Transverse colon (tissue), 4 donors: ENCODE data around the gene VSNL1. TPM values are rescaled to one million over a fixed set of nuclear protein-coding genes. Genes with fewer than 3 reads are reported as not detected.

Source experiments
- DNase-seq: peaks from one replicate; pipeline ENCODE4 v3.0.0-alpha.2; 2019
- H3K27ac ChIP-seq, 4 donors: fragments of 200-600 bp; sonication (generic); 2 replicates each; pipeline ENCODE4 v1.5.1; 2016 to 2018; ENCODE audit warnings: inconsistent platforms in 4 of 4
- H3K27me3 ChIP-seq: fragments of 200-600 bp; sonication (generic); 2 replicates; pipeline ENCODE4 v1.5.1; 2017; ENCODE audit warnings: inconsistent platforms
- H3K36me3 ChIP-seq, 4 donors: fragments of 200-600 bp; sonication (generic); 2 replicates each; pipeline ENCODE4 v1.5.1; 2017 to 2019; ENCODE audit warnings: inconsistent platforms in 4 of 4
- H3K4me1 ChIP-seq, 4 donors: fragments of 200-600 bp; sonication (generic); 2 replicates each; pipeline ENCODE4 v1.5.1; 2017 to 2020; ENCODE audit warnings: inconsistent platforms in 4 of 4
- H3K4me3 ChIP-seq, 4 donors: fragments of 200-600 bp; sonication (generic); 1 replicate in 1 of 4; 2 replicates in 3 of 4; pipeline versions ENCODE4 v1.5.1 to v1.6.1; 2017 to 2019; ENCODE audit warnings: inconsistent platforms in 4 of 4
- H3K9me3 ChIP-seq, 2 donors: fragments of 200-600 bp; sonication (generic); 2 replicates each; pipeline ENCODE4 v1.5.1; 2017 to 2019; ENCODE audit warnings: inconsistent platforms in 2 of 2
- EP300 ChIP-seq: sonication (generic); formaldehyde crosslinking; IDR thresholded peaks from one replicate; pipeline ENCODE4 v1.6.1; 2017; ENCODE audit warnings: antibody characterized with exemption, low read depth
- POLR2A ChIP-seq: fragments of 450-650 bp; IDR thresholded peaks from one replicate; pipeline ENCODE4 v1.6.1; 2016; ENCODE audit warnings: antibody characterized with exemption, mild to moderate bottlenecking, moderate library complexity
- POLR2AphosphoS5 ChIP-seq, 3 donors: sonication (generic); formaldehyde crosslinking; IDR thresholded peaks; one replicate each; pipeline ENCODE4 v1.6.1; 2016; ENCODE audit warnings: antibody characterized with exemption in 3 of 3
- WGBS, 2 donors: methylation state at CpG; one replicate each; pipeline ENCODE4 v1.1.5; 2018; ENCODE audit warnings: low coverage in 1 of 2; 5-methylcytosine and 5-hydroxymethylcytosine counted together
- in situ Hi-C, 4 donors: fragments of 200-750 bp; cut with MboI; loops; one replicate each; pipeline versions ENCODE4 v1.15.0 to v1.15.1; 2017; ENCODE audit warnings: low sequenced_read_pairs in 3 of 4, low pct_ligation_motif_present in 1 of 4, low pct_unique_long_range_greater_than_20kb in 1 of 4
- intact Hi-C: fragments of 100-400 bp; cut with DNase I; formaldehyde crosslinking; loops from one replicate; pipeline ENCODE4 v1.15.1; 2023; ENCODE audit warnings: low total_unique reads
- total RNA-seq, 4 donors: library from RNA; depleted of rRNA; stranded (reverse); fragments of >200 nt; gene quantifications; one replicate each; pipeline ENCODE4 v1.1.0, GENCODE V29; 2016
- TF ChIP-seq, protein P1 (sequence below), 5 experiments: fragments of 200-600 bp in 3 of 5; fragments of 450-650 bp in 2 of 5; sonication (generic) in 3 of 5; IDR thresholded peaks; 1 replicate in 2 of 5; 2 replicates in 3 of 5; pipeline ENCODE4 v1.5.1; 2016 to 2017; ENCODE audit warnings: antibody characterized with exemption in 5 of 5, inconsistent platforms in 3 of 5, mild to moderate bottlenecking in 2 of 5, moderate library complexity in 1 of 5

Gene VSNL1
- total RNA-seq, 4 donors from 2014 or later = 0.96 to 1.1 TPM; not detected in 2

GRCh38 chr2:17578466-17578928 is 38.0 kb downstream of the VSNL1 start:
- H3K4me1 ChIP-seq = peaks cover 0 to 14% (median 5%) of the 10 kb centered on the region in 4 donors
- H3K4me3 ChIP-seq = no peak overlapping the region
- no peak for DNase-seq
- WGBS, 2 donors = 41 to 50% methylated on average over 2 to 5 of the region's 5 CpGs
- in situ Hi-C loops = no loop called here
- H3K9me3 ChIP-seq = no peaks in the 10 kb centered on the region
- no peaks in the 10 kb centered on the region for H3K27me3 ChIP-seq
- peak overlapping the region; percentile 56 to 78 (median 76) for H3K27ac ChIP-seq
- intact Hi-C loops = no loop called here
- TF ChIP-seq POLR2AphosphoS5 (IDR thresholded peaks at IDR 0.05) (no peak), POLR2A (no peak), EP300 (no peak)
- TF ChIP-seq, protein P1, sequence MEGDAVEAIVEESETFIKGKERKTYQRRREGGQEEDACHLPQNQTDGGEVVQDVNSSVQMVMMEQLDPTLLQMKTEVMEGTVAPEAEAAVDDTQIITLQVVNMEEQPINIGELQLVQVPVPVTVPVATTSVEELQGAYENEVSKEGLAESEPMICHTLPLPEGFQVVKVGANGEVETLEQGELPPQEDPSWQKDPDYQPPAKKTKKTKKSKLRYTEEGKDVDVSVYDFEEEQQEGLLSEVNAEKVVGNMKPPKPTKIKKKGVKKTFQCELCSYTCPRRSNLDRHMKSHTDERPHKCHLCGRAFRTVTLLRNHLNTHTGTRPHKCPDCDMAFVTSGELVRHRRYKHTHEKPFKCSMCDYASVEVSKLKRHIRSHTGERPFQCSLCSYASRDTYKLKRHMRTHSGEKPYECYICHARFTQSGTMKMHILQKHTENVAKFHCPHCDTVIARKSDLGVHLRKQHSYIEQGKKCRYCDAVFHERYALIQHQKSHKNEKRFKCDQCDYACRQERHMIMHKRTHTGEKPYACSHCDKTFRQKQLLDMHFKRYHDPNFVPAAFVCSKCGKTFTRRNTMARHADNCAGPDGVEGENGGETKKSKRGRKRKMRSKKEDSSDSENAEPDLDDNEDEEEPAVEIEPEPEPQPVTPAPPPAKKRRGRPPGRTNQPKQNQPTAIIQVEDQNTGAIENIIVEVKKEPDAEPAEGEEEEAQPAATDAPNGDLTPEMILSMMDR (IDR thresholded peaks at IDR 0.05) = no peak
- H3K36me3 ChIP-seq = no peaks in the 10 kb centered on the region

DNA sequence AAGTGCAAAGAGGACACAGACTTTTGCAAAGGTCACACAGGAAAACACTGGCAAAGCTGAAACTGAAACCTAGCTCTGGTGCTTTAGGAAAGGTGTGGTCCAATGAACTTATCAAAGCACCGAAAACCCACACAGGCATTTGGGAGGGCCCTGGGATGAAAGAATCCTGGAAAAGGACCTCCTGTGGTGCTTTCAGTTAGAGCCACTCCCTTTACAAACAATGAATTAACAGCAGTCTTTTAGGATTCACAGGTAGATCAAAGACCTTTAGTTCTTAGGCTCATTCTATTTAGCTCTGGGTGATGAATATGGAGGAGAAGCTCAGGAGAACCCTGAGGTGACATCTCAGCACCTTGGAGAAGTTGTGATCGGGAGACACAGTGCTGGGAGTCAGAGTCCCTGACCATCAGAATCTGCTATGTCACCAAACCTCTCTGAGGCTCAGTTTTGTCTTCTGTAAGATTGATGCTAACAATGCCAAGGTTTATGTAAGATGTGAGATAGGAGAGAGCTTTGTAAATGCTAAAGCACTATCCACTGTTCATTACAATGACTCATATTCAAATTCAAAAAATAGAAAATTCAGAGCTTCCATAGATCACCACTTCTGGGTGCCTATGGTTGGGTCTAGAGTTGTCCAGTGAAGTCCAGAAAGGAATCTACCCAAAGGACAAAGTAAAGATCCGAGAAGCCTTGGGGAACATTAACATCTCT is 39.3 kb downstream of the VSNL1 start:
- intact Hi-C loops (no loop called here), in situ Hi-C loops (no loop called here)
- Histone ChIP-seq H3K27me3 (no peaks in the 10 kb centered on the region), H3K4me1 (peaks cover 0 to 14% (median 5%) of the 10 kb centered on the region in 4 donors), H3K9me3 (no peaks in the 10 kb centered on the region), H3K27ac (peak overlapping the region; percentile 56 to 78 (median 76)), H3K4me3 (no peak overlapping the region), H3K36me3 (no peaks in the 10 kb centered on the region)
- TF ChIP-seq, protein P1 (IDR thresholded peaks at IDR 0.05) = no peak
- no peak for TF ChIP-seq EP300
- no peak for TF ChIP-seq POLR2A
- no peak for TF ChIP-seq POLR2AphosphoS5 (IDR thresholded peaks at IDR 0.05)
- DNase-seq = peak; percentile 39
- 50 to 52% methylated on average over 1 to 3 of the region's 3 CpGs for WGBS, 2 donors

DNA sequence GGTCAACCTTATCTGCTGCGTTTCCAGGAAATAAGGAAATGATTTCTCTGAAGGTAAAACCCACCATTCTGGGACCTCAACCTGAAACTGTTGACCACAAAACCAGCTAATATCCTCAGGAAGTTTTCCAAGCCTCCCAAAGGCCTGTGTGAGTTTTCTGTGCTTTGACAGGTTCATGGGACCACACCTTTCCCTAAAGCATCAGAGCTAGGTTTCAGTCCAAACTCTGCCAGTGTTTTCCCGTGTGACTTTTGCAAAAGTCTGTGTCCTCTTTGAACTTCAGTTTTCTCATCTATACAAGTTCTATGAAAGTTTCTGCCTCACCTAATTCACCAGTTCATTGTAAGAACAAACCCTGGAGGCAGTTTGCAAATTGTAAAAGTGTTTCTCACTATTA is 39.8 kb downstream of the VSNL1 start:
- Histone ChIP-seq H3K36me3 (no peaks in the 10 kb centered on the region), H3K9me3 (no peaks in the 10 kb centered on the region), H3K27me3 (no peaks in the 10 kb centered on the region), H3K27ac (peak overlapping the region; percentile 56 to 78 (median 76)), H3K4me3 (no peak overlapping the region), H3K4me1 (peaks cover 0 to 14% (median 5%) of the 10 kb centered on the region in 4 donors)
- TF ChIP-seq, protein P1 (IDR thresholded peaks at IDR 0.05) = no peak
- TF ChIP-seq POLR2A = no peak
- no peak for TF ChIP-seq EP300
- TF ChIP-seq POLR2AphosphoS5 (IDR thresholded peaks at IDR 0.05) = no peak
- in situ Hi-C loops = no loop called here
- WGBS, 2 donors = 53 to 63% methylated on average over 2 of the region's 2 CpGs
- no peak for DNase-seq
- intact Hi-C loops = no loop called here

DNA sequence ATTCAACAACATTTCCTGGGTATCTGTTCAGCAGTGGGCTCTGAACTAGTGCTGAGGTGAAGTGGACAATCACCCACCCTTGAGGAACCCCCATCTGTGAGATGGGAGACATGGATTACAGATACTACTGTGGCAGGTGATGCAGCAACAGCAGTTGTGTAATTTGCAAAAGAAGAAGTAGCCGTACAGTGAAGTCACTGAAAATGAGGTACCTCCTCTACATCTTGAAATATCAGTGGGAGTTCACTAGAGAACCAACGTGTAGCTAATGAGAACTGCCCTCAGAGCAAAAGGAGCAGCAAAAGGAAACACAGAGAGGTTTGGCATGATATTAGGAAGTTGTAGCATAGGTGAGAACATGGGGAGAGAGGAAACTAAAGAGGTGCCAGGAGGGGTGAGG is 41.3 kb downstream of the VSNL1 start:
- Histone ChIP-seq H3K4me1 (peaks cover 0 to 14% (median 5%) of the 10 kb centered on the region in 4 donors), H3K27ac (no peak overlapping the region), H3K9me3 (no peaks in the 10 kb centered on the region), H3K36me3 (no peaks in the 10 kb centered on the region), H3K4me3 (no peak overlapping the region), H3K27me3 (no peaks in the 10 kb centered on the region)
- in situ Hi-C loops = no loop called here
- intact Hi-C loops = no loop called here
- DNase-seq = no peak
- no peak for TF ChIP-seq EP300
- TF ChIP-seq, protein P1 (IDR thresholded peaks at IDR 0.05) = no peak
- no peak for TF ChIP-seq POLR2A
- no peak for TF ChIP-seq POLR2AphosphoS5 (IDR thresholded peaks at IDR 0.05)
- 80 to 81% methylated on average over 2 of the region's 2 CpGs for WGBS, 2 donors
